H7 (cell line): ENCODE data around the gene GSE1. TPM values are rescaled to one million over a fixed set of nuclear protein-coding genes. Genes with fewer than 3 reads are reported as not detected.

Experiments
- DNase-seq: peaks from one replicate; pipeline ENCODE4 v3.0.0; 2012
- H3K27me3 ChIP-seq: 2 replicates; pipeline ENCODE4 v1.6.0; 2011; ENCODE audit warnings: mild to moderate bottlenecking, low read length; ENCODE audit not compliant: control insufficient read depth, insufficient read depth
- H3K36me3 ChIP-seq: replicated peaks from 2 replicates; pipeline ENCODE4 v1.5.1; 2011; ENCODE audit warnings: low read length; ENCODE audit not compliant: control insufficient read depth, insufficient read depth
- H3K4me3 ChIP-seq: 2 replicates; pipeline ENCODE4 v1.5.1; 2011; ENCODE audit warnings: low read depth, mild to moderate bottlenecking, control low read depth, low read length, moderate library complexity; ENCODE audit not compliant: insufficient read depth
- total RNA-seq: library from RNA; depleted of rRNA; stranded (reverse); fragments of >200 nt; shearing (Covaris generic); gene quantifications from 2 replicates; pipeline ENCODE4 v1.2.3, GENCODE V29; 2014

The GSE1 gene
- total RNA-seq, 1 experiment from 2014 or later = 52.5 TPM

GRCh38 chr16:85651629-85652430 is 38.7 kb downstream of the GSE1 start:
- DNase-seq = no peak
- Histone ChIP-seq H3K27me3 (no peaks in the 10 kb centered on the region), H3K4me3 (no peak overlapping the region), H3K36me3 (peaks cover 9% of the 10 kb centered on the region)

GRCh38 chr16:85652431-85653221 is 39.5 kb downstream of the GSE1 start:
- H3K36me3 ChIP-seq = peaks cover 11% of the 10 kb centered on the region
- no peaks in the 10 kb centered on the region for H3K27me3 ChIP-seq
- H3K4me3 ChIP-seq = no peak overlapping the region
- DNase-seq = peak; percentile 80

DNA sequence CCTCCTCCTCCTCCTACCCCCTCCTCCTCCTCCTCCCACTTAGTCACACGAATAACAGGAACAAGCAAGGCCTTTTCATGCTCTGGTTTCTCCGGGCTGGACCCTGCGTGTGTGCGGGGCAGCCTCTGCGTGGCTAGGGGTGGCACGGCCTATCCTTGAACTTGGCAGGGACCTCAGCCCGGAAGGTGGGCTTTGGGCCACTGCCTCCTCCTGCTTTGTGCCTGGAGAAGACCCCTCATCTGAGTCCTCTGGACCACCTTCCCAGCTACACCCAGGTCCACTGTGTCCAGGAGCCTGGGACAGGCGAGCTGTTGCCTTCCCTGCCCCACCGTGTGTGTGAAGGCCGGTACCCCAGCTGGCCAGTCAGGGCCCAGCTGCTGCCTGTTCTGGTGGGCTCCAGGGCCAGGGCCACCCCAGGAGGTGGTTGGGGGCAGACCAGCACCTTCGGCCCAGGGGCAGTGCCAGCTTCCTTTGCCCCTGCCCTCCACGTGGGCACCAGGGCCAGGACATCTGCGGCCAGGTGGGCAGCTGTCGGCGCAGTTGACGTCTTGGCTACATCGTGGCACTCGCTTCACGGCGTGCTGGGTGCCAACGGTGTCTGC is 40.3 kb downstream of the GSE1 start:
- H3K4me3 ChIP-seq = no peak overlapping the region
- H3K36me3 ChIP-seq = peaks cover 16% of the 10 kb centered on the region
- no peak for DNase-seq
- H3K27me3 ChIP-seq = no peaks in the 10 kb centered on the region

DNA sequence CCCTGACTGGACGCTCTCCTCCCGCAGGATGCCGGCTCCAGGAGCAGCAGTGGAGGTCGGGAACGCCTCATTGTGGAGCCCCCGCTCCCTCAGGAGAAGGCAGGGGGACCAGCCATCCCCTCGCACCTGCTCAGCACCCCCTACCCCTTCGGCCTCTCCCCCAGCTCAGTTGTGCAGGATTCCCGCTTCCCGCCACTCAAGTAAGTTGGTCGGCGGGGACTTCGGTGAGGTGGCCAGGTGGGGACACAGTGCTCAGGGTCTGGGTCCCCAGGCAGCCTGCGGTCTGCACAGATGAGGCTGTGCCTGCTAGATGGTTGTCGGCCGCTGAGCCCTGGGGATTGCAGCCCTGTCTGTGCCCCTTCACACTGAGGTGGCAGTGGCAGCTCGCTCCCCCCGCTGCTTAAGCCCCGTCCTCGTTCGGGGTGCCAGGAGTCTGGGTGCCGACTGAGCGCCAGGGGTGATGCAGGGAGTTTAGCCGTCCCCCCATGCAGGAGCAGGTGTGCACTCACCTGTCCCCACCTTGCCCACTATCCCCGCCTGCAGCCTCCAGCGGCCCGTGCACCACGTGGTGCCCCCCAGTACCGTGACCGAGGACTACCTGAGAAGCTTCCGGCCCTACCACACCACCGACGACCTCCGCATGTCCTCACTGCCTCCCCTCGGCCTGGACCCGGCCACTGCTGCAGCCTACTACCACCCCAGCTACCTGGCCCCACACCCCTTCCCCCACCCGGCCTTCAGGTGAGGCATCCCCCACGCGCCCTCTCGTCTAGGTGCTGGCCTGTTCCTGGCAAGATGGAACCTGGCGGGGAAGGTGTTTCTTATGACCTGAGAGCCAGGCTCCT is 41.4 kb downstream of the GSE1 start:
- peaks cover 19% of the 10 kb centered on the region for H3K36me3 ChIP-seq
- no peak overlapping the region for H3K4me3 ChIP-seq
- DNase-seq = no peak
- no peaks in the 10 kb centered on the region for H3K27me3 ChIP-seq

DNA sequence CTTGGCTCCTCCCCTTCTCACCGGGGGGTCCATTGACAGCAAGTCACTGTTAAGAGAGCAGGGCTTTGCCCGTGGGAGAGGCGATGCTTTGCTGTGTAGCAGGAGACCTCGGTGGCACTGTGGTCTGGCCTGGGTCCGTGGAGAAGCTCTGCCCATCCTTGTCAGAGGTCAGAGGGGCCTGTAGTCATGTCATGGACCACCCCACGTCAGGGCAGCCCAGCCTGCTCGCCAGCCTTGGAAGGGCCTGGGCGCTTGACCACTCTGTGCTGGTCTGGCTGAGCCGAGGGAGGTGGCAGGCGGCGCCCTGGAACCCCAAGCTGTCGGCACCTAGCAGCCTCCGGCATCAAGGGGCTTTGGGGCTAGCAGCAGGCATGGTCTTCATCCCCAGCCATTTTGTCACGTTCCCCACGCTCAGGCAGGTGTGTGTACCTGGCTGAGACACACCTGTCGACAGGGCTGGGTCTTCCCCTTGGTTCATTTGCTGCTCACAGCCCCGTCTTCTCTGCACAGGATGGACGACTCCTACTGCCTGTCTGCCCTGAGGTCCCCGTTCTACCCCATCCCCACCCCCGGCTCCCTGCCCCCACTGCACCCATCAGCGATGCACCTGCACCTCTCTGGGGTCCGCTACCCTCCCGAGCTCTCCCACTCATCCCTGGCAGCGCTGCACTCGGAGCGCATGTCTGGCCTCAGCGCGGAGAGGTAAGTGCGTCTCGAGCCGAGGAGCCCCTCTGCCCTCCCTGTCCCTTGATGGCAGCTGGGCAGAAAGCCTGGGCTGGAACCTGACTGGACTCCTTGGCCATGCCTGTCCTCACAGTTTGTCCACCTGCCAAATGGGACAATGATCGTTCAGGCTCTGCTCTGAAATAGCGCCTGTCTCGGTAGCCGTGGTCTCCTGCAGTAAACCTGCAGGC is 42.4 kb downstream of the GSE1 start:
- Histone ChIP-seq H3K36me3 (peaks cover 20% of the 10 kb centered on the region), H3K4me3 (no peak overlapping the region), H3K27me3 (no peaks in the 10 kb centered on the region)
- DNase-seq = no peak

DNA sequence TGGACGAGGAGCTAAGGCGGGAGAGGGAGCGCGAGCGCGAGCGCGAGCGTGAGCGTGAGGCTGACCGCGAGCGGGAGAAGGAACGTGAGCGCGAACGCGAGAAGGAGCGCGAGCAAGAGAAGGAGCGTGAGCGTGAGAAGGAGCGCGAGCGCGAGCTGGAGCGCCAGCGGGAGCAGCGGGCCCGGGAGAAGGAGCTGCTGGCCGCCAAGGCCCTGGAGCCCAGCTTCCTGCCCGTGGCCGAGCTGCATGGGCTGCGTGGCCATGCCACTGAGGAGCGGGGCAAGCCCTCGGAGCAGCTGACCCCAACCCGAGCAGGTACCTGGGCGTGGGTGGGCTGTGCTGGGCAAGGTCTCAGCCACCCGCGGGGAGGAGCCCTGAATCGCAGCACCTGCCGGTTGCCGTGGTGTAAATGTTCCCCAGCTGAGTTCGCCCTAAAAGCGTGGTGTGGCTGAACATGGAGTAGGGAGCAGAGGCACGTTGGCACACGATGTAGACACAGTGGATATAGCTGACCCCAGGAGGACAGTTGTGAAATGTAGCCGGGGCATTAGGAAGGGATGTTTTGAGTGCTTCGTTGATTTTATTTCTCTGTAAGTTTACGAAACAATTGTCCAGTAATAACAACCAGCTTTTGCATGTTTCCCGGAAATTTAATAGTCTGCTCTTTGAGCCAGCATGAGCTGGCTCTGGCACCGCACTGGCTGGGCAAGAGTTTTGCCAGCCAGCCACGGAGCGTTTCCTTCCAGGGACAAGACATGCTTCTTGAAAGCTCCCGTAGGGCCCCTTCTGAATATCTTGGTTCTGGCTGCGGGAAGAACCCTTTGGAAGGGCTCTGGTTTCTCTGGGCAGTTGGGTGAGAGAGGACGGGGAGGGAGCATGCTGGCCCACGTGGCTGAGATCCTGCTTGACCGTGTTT is 43.5 kb downstream of the GSE1 start:
- DNase-seq = no peak
- H3K27me3 ChIP-seq = no peaks in the 10 kb centered on the region
- H3K36me3 ChIP-seq = peaks cover 20% of the 10 kb centered on the region
- H3K4me3 ChIP-seq = no peak overlapping the region

DNA sequence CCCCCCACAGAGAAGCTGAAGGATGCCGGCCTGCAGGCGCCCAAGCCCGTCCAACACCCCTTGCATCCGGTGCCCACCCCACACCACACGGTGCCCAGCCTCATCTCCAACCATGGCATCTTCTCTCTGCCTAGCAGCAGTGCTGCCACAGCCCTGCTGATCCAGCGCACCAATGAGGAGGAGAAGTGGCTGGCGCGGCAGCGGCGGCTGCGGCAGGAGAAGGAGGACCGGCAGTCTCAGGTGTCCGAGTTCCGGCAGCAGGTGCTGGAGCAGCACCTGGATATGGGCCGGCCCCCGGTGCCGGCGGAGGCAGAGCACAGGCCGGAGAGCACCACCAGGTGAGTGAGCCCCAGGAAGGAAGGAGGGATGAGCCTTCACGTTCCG is 44.1 kb downstream of the GSE1 start:
- peaks cover 22% of the 10 kb centered on the region for H3K36me3 ChIP-seq
- H3K27me3 ChIP-seq = no peaks in the 10 kb centered on the region
- H3K4me3 ChIP-seq = no peak overlapping the region
- DNase-seq = no peak

GRCh38 chr16:85657996-85658395 is 44.9 kb downstream of the GSE1 start:
- no peak overlapping the region for H3K4me3 ChIP-seq
- H3K36me3 ChIP-seq = peaks cover 30% of the 10 kb centered on the region
- H3K27me3 ChIP-seq = no peaks in the 10 kb centered on the region
- peak; percentile 41 for DNase-seq

DNA sequence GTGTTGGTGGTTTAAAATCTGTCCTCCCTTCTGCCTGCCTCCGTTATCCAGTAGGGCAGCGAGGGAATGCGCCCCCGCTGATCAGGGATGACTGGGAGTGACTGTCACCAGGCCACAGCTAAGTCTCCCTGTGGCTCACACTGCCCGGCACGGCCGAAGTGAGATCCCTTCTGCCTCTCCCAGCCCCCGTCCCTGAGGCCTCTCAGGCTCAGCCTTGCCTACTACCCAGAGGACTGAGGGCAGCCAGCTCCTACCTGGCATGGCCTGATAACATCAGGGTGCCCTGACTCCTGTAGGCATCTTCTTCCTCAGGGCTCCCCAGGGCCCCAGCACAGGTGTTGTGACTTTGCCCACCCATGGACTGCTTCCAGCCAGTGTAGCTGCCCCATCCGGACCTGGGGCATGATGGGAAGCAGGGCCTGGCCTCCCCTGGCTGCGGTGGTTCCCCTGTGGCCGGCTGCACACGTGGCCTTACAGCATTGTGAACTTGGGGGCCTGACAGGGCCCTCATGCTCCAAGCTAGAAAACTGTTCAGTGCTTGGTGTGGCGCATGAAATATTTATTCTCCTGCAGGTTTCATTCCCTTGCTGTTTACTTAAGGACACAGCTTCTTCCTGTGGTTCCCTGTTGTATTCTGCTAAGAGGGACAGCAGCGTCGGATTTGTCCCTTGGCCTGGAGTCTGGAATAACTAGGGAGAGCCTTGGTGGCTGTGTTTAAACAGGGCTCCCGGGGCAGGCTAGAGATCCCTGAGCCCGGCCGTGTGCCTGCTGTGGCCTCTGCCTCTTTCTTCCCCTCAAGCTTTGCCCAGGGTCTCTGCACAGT is 45.6 kb downstream of the GSE1 start:
- no peak overlapping the region for H3K4me3 ChIP-seq
- H3K36me3 ChIP-seq = peaks cover 36% of the 10 kb centered on the region
- no peaks in the 10 kb centered on the region for H3K27me3 ChIP-seq
- DNase-seq = peak; percentile 44

DNA sequence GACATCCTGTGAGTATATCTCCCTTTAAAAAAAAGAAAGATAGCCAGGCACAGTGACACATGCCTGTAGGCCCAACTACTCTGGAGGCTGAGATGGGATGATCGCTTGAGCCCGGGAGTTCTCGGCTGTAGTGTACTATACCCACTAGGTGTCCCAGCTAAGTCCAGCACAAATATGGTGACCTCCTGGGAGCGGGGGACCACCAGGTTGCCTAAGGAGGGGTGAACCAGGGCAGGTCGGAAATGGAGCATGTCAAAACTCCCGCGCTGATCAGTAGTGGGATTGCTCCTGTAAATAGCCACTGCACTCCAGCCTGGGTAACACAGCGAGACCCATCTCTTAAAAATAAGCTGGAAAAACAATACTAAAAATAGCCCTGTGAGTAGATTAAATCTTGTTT is 46.2 kb downstream of the GSE1 start:
- no peak overlapping the region for H3K4me3 ChIP-seq
- no peaks in the 10 kb centered on the region for H3K27me3 ChIP-seq
- DNase-seq = no peak
- H3K36me3 ChIP-seq = peaks cover 42% of the 10 kb centered on the region

GRCh38 chr16:85659805-85660511 is 46.8 kb downstream of the GSE1 start:
- DNase-seq = peak; percentile 97
- Histone ChIP-seq H3K4me3 (no peak overlapping the region), H3K27me3 (no peaks in the 10 kb centered on the region), H3K36me3 (peaks cover 47% of the 10 kb centered on the region)
